HG03135 (cell line): ENCODE results near the gene ICOS.

Source experiments
- ATAC-seq: cut with Tn5 transposase; IDR thresholded peaks from one replicate; pipeline ENCODE4 v1.9.1; 2021; ENCODE audit warnings: mild to moderate bottlenecking, moderate library complexity; ENCODE audit not compliant: unreplicated experiment

Gene ICOS

GRCh38 chr2:203936535-203936934 is at the start of gene ICOS:
Gene ICOS (plus strand): TSS chr2:203936763. CDS start chr2:203936815, 52 bp downstream.
- no peak for ATAC-seq

- no peak for ATAC-seq
Measured at GRCh38 chr2:203887677-203888076, 48.9 kb upstream of the ICOS start.

GRCh38 chr2:203889542-203889941 is 47.0 kb upstream of the ICOS start:
- ATAC-seq = no peak

- ATAC-seq = no peak
Measured at GRCh38 chr2:203889944-203890343, 46.6 kb upstream of the ICOS start.

- no peak for ATAC-seq
Measured at GRCh38 chr2:203890733-203891132, 45.8 kb upstream of the ICOS start.

DNA sequence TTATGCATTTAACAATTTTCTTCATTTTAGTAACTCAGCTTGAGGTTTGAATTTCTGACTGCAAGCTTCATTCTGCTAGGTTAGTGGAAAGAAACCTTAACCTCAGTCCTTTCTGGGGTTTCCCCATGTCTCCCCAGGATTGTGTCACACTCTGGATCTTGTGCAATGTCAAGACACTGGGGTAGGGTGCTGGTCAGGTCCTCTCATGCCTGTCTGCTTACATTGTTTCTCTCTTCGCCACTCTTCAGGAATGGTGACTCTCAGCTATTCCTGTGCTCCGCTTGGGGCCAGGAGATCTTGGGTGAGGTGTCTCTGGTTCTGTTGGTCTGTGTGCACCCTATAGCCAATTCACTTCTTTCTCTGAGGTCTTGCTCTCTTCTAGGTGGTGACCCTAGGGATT is 45.1 kb upstream of the ICOS start:
- ATAC-seq = no peak

DNA sequence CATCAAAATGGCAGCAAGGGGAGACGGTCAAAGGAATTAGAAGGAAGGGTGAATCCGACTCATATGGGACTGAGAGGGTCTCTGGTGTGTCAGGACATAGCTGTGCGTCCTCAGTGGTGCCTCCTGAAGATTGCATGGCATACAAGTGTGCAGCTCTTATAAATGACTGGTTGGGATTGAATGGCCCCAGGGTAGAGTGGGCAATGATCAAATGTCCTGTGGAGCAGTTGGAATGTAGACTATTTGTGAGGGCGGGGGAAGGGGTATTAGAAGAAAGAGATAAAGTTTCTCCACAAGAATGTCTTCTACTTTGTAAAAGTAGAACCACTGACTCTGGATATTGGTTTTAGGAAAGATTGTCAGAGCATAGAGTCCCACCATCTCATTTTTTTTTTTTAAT is 44.4 kb upstream of the ICOS start:
- ATAC-seq = no peak

DNA sequence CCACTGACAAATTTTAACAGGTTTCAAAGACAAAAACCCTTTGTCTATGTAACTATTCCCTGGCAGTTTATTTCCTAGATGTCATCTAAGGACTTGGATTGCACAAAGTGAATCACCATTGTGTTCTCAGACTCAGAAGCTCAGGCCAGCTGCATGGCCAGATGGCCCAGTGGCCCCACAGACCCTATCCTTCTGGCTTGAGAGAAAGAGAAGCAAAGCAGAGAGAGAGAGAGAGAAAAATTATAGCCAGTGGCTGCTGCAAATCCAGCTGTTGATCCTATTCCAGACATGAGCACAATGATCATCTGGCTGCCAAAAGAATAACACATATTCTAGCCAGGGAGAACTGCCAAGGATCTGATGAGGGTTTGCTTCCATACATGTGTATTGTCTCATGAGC is 43.2 kb upstream of the ICOS start:
- ATAC-seq = no peak

GRCh38 chr2:203893840-203894239 is 42.7 kb upstream of the ICOS start:
- no peak for ATAC-seq

DNA sequence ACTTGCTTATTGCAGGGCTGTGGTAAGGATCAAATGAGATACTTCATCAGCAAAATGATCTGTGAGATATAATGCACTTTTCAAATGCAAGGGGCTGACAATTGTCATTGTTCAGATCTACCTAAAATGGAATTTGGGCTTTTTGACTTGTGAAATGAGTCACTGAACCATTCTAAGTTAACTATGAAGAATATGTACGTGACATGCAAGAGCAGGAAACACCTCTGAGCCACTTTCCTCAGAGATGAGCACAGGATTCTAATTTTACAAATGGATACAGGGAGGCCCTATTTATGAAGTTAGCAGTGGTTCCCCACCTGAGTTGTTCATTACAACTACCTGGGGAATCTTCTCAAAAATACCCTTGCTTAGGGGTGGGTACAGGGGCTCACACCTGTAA is 42.3 kb upstream of the ICOS start:
- ATAC-seq = no peak

DNA sequence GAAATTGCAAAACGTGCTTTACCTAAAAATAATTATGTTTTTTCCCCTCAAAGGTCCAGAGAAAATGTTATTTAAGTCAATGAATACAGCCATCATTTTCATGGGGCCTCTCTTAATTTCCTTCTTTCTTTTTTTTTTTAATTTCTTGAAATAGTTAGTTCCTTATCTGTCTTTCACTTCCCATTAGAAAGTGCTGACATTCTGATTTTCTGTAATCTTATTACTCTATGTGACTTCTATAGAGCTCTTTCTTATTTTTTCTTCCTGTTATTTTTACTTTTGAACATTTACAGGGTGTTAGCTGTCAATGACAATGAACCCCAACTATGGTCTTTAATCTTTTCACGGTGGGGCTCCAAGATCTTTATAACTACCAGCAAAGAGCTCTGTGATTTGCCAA is 39.0 kb upstream of the ICOS start:
- no peak for ATAC-seq

GRCh38 chr2:203898657-203899056 is 37.9 kb upstream of the ICOS start:
- ATAC-seq = no peak

GRCh38 chr2:203900253-203900652 is 36.3 kb upstream of the ICOS start:
- no peak for ATAC-seq

DNA sequence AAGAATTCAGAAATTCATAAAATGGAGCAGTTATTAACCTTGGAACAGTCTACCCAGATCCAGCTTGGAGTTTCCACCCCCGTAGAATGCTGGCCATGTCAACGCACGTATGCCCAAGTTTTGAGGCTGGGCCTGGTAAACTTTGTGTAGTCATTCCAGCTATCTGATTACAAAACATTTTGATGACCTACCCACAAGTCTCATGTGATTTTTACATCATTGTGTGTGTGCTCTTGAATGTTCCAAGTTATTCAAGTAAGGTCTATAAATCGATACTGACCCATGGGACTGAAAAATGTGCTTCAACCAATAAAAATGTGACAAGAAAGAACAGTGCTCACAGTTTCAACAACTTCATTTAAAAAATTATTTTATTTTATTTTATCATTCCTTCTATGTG is 32.5 kb upstream of the ICOS start:
- ATAC-seq = no peak

- no peak for ATAC-seq
Measured at GRCh38 chr2:203905656-203906055, 30.9 kb upstream of the ICOS start.

GRCh38 chr2:203908066-203908796 is 28.3 kb upstream of the ICOS start:
- no peak for ATAC-seq

DNA sequence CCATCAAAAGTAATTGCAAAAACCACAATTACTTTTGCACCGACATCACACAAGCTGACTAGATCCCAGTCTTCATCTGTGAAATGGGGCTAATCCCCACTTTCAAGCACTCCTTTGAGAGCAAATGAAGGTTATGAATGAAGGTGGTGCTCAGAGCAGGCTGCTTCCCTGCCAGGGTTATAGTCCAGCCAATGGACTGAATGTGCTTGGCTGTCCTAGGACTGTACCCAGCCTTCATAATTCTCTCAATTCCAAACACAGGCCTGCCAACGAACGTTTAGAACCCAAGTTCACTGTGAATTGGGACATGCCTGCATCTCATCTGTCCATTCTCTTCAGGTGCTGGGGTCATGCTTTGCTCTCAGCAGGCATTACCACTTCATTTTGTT is 27.8 kb upstream of the ICOS start:
- ATAC-seq = no peak

GRCh38 chr2:203909261-203909967 is 27.1 kb upstream of the ICOS start:
- no peak for ATAC-seq

GRCh38 chr2:203909974-203910373 is 26.6 kb upstream of the ICOS start:
- no peak for ATAC-seq

DNA sequence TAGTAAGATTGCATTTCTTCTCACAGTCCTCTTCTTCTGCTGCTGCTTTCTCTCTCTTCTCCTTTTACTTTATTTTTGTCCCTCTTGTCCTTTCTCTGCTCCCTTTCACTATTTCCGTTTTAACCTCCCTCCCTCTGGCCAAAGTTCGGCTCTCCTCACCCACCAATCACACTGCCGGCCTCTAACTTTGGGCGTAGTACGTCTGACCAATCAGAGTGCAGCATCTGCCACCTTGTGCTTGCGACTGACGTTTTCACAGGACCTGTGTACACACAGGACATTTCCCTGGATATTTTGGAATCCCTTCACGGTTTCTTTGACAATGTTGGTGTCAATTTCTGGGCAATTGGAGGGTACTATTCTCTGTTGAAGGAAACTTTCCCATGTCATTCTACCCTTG is 22.6 kb upstream of the ICOS start:
- no peak for ATAC-seq

GRCh38 chr2:203914546-203915182 is 21.9 kb upstream of the ICOS start:
- no peak for ATAC-seq

- ATAC-seq = no peak
Measured at GRCh38 chr2:203915256-203915655, 21.3 kb upstream of the ICOS start.
